Rectal smooth muscle tissue (tissue), 1 donor: ENCODE results near the gene DNAJC16.

ENCODE experiments used
- H3K27ac ChIP-seq: one replicate; pipeline ENCODE4 v1.7.0; 2013; ENCODE audit warnings: low read depth, low read length, inconsistent platforms
- H3K27me3 ChIP-seq: one replicate; pipeline ENCODE4 v1.7.0; 2013; ENCODE audit warnings: low read length; ENCODE audit not compliant: control insufficient read depth, insufficient read depth
- H3K36me3 ChIP-seq: one replicate; pipeline ENCODE4 v1.7.0; 2013; ENCODE audit warnings: low read length; ENCODE audit not compliant: control insufficient read depth, insufficient read depth
- H3K4me1 ChIP-seq: one replicate; pipeline ENCODE4 v1.7.0; 2013; ENCODE audit warnings: low read length; ENCODE audit not compliant: control insufficient read depth, insufficient read depth
- H3K4me3 ChIP-seq: one replicate; pipeline ENCODE4 v1.7.0; 2013; ENCODE audit warnings: low read length
- H3K9ac ChIP-seq: one replicate; pipeline ENCODE4 v1.7.0; 2013; ENCODE audit warnings: low read length

DNAJC16 gene

DNA sequence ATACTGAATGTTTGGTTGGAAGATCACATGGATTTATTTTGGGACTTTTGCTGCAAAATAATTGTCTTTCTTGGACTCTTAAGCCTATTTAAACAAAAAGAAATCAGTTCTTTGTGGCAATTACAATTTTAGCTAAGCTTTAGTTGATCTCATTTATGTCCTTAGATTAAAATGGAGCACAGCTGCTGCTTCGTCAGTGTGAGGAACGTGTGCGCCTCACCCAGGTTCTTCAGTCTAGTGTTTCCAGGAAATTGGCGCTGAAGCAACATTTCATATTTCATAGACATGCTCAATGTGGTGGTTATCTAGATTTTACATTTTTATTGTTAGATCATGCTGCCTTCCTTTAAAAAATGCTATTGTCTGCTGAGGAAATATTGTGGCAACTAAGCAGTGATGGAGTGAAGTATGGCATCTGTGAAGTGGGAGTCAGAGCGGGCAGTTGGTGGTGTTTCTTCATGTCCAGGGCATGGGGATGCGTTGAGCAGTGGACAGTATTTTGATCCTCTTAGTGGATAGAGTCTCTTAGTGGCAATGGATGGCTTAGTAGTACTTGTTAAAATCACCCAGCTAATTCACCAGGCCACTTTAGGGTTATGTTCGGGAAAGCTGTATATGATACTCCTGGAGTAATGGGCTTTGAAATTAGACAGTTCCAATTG is 96.2 kb downstream of the DNAJC16 start:
- Histone ChIP-seq H3K36me3 (peaks cover 5% of the 10 kb centered on the region), H3K27ac (no peak overlapping the region), H3K4me1 (no peaks in the 10 kb centered on the region), H3K4me3 (no peak overlapping the region), H3K27me3 (no peaks in the 10 kb centered on the region), H3K9ac (no peak overlapping the region)

DNA sequence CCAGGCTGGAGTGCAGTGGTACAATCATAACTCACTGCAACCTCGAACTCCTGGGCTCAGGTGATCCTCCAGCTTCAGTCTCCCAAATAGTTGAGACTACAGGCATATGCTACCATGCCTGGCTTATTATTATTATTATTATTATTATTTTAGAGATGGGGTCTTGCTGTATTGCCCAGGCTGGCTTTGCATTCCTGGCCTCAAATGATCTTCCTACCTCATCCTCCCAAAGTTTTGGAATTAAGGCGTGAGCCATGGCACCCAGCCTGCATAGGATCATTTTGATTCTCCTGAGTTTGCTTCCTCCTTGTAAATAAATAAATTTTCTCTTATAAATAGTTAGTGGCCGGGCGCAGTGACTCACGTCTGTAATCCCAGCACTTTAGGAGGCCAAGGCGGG is 96.8 kb downstream of the DNAJC16 start:
- Histone ChIP-seq H3K27ac (no peak overlapping the region), H3K36me3 (peaks cover 5% of the 10 kb centered on the region), H3K27me3 (no peaks in the 10 kb centered on the region), H3K4me3 (no peak overlapping the region), H3K4me1 (no peaks in the 10 kb centered on the region), H3K9ac (no peak overlapping the region)

DNA sequence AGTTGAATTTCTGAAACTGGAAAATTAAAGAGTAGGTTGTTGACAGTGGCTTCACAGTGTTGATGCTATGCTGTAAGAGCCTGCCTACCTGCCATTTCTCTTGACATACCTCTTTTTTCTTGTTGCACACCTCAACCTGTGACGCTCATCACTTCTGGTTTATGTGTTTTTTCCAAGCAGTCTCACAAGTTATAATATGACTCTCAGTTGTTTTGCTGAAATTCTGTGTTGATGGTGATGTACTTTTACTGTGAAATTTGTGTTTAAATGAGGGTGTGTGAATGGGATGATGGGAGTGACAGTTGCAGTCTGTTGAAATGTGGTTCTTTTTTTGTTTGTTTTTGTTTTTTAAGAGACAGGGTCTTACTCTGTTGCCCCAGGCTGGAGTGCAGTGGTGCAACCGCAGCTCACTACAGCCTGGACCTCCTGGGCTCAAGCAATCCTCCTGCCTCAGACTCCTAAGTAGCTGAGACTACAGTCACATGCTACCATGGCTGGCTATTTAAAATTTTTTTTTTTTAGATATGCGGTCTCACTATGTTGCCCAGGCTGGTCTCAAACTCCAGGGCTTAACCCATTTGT is 97.6 kb downstream of the DNAJC16 start:
- no peaks in the 10 kb centered on the region for H3K27me3 ChIP-seq
- H3K27ac ChIP-seq = no peak overlapping the region
- no peak overlapping the region for H3K9ac ChIP-seq
- H3K4me3 ChIP-seq = no peak overlapping the region
- H3K36me3 ChIP-seq = peaks cover 5% of the 10 kb centered on the region
- no peaks in the 10 kb centered on the region for H3K4me1 ChIP-seq

DNA sequence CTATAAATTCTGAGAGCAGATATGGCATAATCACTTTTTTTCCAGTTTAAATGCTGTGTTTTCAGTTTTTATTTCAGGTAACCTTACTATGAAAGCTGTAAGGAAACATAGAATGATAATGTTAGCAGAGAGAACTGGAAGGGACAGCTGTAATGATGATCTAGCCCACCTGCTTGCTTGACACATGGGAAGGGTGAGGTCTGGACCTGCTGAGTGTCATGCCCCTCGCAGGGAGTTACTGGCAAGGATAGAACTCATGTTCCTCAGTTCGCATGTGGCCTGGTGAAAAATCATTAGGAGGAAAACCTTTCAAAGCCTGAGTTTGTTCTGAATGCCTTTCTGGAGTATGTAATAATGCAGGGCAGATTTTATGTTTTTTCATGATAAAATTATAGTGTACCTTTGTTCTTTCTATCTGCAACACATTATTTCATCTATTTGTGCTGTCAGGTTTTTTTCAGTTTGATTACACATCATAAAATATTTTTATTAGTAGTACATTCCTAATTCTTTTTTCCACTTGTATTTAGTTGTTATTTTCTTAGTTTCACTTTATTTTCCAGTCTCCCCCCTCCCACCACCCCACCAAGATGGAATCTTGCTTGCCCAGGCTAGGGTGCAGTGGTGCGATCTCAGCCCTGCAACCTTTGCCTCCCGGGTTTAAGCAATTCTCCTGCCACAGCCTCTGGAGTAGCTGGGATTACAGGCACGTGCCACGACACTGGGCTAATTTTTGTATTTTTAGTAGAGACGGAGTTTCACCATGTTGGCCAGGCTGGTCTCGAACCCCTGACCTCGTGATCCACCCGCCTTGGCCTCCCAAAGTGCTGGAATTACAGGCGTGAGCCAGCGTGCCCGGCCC is 98.6 kb downstream of the DNAJC16 start:
- no peak overlapping the region for H3K9ac ChIP-seq
- no peak overlapping the region for H3K4me3 ChIP-seq
- H3K4me1 ChIP-seq = no peaks in the 10 kb centered on the region
- peaks cover 5% of the 10 kb centered on the region for H3K36me3 ChIP-seq
- no peak overlapping the region for H3K27ac ChIP-seq
- H3K27me3 ChIP-seq = no peaks in the 10 kb centered on the region
